H9 (cell line): ENCODE data around the gene DTD1. TPM values are rescaled to one million over a fixed set of nuclear protein-coding genes. Genes with fewer than 3 reads are reported as not detected.

Experiments used
- DNase-seq: peaks from one replicate; pipeline ENCODE4 v3.0.0-alpha.2; 2017
- H2AFZ ChIP-seq: one replicate; pipeline ENCODE4 v1.6.1; 2013; ENCODE audit warnings: mild to moderate bottlenecking, low read length, control low read depth, moderate library complexity
- H2AK5ac ChIP-seq: 2 replicates; pipeline ENCODE4 v1.6.1; 2013; ENCODE audit warnings: low read length, control low read depth, mixed read lengths; ENCODE audit not compliant: insufficient read length
- H2BK120ac ChIP-seq: one replicate; pipeline ENCODE4 v1.6.1; 2013; ENCODE audit warnings: low read depth, mild to moderate bottlenecking, low read length, control low read depth, inconsistent platforms; ENCODE audit not compliant: poor library complexity, severe bottlenecking
- H2BK12ac ChIP-seq: 2 replicates; pipeline ENCODE4 v1.6.1; 2013; ENCODE audit warnings: low read length, control low read depth, mixed read lengths, low read depth; ENCODE audit not compliant: insufficient read length
- H2BK15ac ChIP-seq: 2 replicates; pipeline ENCODE4 v1.6.1; 2013; ENCODE audit warnings: low read depth, low read length, control low read depth
- H2BK20ac ChIP-seq: one replicate; pipeline ENCODE4 v1.6.1; 2013; ENCODE audit warnings: low read depth, mild to moderate bottlenecking, low read length, control low read depth, inconsistent platforms; ENCODE audit not compliant: poor library complexity, severe bottlenecking
- H2BK5ac ChIP-seq: 2 replicates; pipeline ENCODE4 v1.6.1; 2013; ENCODE audit warnings: low read length, control low read depth, mixed read lengths; ENCODE audit not compliant: insufficient read length
- H3K14ac ChIP-seq: 2 replicates; pipeline ENCODE4 v1.6.1; 2013; ENCODE audit warnings: low read length, control low read depth; ENCODE audit not compliant: insufficient read depth
- H3K18ac ChIP-seq: 2 replicates; pipeline ENCODE4 v1.6.1; 2013; ENCODE audit warnings: low read depth, mild to moderate bottlenecking, mixed read lengths, low read length, control low read depth; ENCODE audit not compliant: insufficient read length
- H3K23ac ChIP-seq: 2 replicates; pipeline ENCODE4 v1.6.1; 2013; ENCODE audit warnings: low read length, control low read depth, mixed read lengths, low read depth; ENCODE audit not compliant: insufficient read length
- H3K23me2 ChIP-seq: 2 replicates; pipeline ENCODE4 v1.6.1; 2013; ENCODE audit warnings: low read depth, mild to moderate bottlenecking, mixed read lengths, low read length, control low read depth; ENCODE audit not compliant: insufficient read length, poor library complexity, severe bottlenecking
- H3K27ac ChIP-seq: 2 replicates; pipeline ENCODE4 v1.5.1; 2013; ENCODE audit warnings: low read length, control low read depth, mixed read lengths, low read depth; ENCODE audit not compliant: insufficient read length
- H3K27me3 ChIP-seq: 2 replicates; pipeline ENCODE4 v1.6.1; 2013; ENCODE audit warnings: low read length, control low read depth, inconsistent platforms; ENCODE audit not compliant: insufficient read depth
- H3K4ac ChIP-seq: 2 replicates; pipeline ENCODE4 v1.6.1; 2013; ENCODE audit warnings: low read depth, mild to moderate bottlenecking, control low read depth, inconsistent platforms, low read length, moderate library complexity
- H3K4me1 ChIP-seq: 2 replicates; pipeline ENCODE4 v1.6.1; 2013; ENCODE audit warnings: low read length, control low read depth, inconsistent platforms; ENCODE audit not compliant: insufficient read depth
- H3K4me2 ChIP-seq: 2 replicates; pipeline ENCODE4 v1.6.1; 2013; ENCODE audit warnings: low read length, control low read depth, mixed read lengths; ENCODE audit not compliant: insufficient read length, insufficient read depth
- H3K56ac ChIP-seq: 2 replicates; pipeline ENCODE4 v1.6.1; 2013; ENCODE audit warnings: low read depth, mild to moderate bottlenecking, mixed read lengths, low read length, control low read depth; ENCODE audit not compliant: insufficient read length
- H3K79me1 ChIP-seq: 2 replicates; pipeline ENCODE4 v1.6.1; 2013; ENCODE audit warnings: low read depth, mild to moderate bottlenecking, moderate library complexity, low read length, control low read depth, inconsistent platforms; ENCODE audit not compliant: insufficient read depth, poor library complexity, severe bottlenecking
- H3K79me2 ChIP-seq: 2 replicates; pipeline ENCODE4 v1.6.1; 2013; ENCODE audit warnings: low read length, control low read depth, inconsistent platforms; ENCODE audit not compliant: insufficient read depth
- H3K9ac ChIP-seq: 2 replicates; pipeline ENCODE4 v1.6.1; 2013; ENCODE audit warnings: low read length, control low read depth, mixed read lengths; ENCODE audit not compliant: insufficient read length; ENCODE audit errors: extremely low read depth
- H3K9me3 ChIP-seq: one replicate; pipeline ENCODE4 v1.6.1; 2013; ENCODE audit warnings: low read depth, low read length, inconsistent platforms; ENCODE audit not compliant: control insufficient read depth
- H3T11ph ChIP-seq: one replicate; pipeline ENCODE4 v1.6.1; 2013; ENCODE audit warnings: mild to moderate bottlenecking, low read length, control low read depth, inconsistent platforms
- H4K20me1 ChIP-seq: one replicate; pipeline ENCODE4 v1.6.1; 2013; ENCODE audit not compliant: control insufficient read depth, insufficient read length, insufficient read depth
- H4K5ac ChIP-seq: 2 replicates; pipeline ENCODE4 v1.6.1; 2013; ENCODE audit warnings: low read depth, mild to moderate bottlenecking, mixed read lengths, low read length, control low read depth; ENCODE audit not compliant: insufficient read length
- H4K8ac ChIP-seq: replicated peaks from 2 replicates; pipeline ENCODE4 v1.6.1; 2013; ENCODE audit warnings: low read length, control low read depth, mixed read lengths, low read depth; ENCODE audit not compliant: insufficient read length
- H4K91ac ChIP-seq: 2 replicates; pipeline ENCODE4 v1.6.1; 2013; ENCODE audit warnings: low read depth, mild to moderate bottlenecking, moderate library complexity, mixed read lengths, low read length, control low read depth; ENCODE audit not compliant: insufficient read length
- H3K27ac Mint-ChIP-seq, 3 experiments: 2 replicates in 2 of 3; 3 replicates in 1 of 3; pipeline ENCODE4 v1.8.0; 2020 to 2021; ENCODE audit warnings: mixed read lengths in 3 of 3, mild to moderate bottlenecking in 1 of 3, moderate library complexity in 1 of 3
- H3K27me3 Mint-ChIP-seq: 2 replicates; pipeline ENCODE4 v1.8.0; 2021; ENCODE audit warnings: low read depth, mild to moderate bottlenecking, moderate library complexity, mixed read lengths
- H3K36me3 Mint-ChIP-seq, 3 experiments: 2 replicates in 2 of 3; 3 replicates in 1 of 3; pipeline ENCODE4 v1.8.0; 2020 to 2021; ENCODE audit warnings: low read depth in 3 of 3, mixed read lengths in 3 of 3; ENCODE audit not compliant: insufficient read depth in 1 of 3
- H3K4me1 Mint-ChIP-seq, 2 experiments: 2 replicates each; pipeline ENCODE4 v1.8.0; 2020; ENCODE audit warnings: mixed read lengths in 2 of 2
- H3K4me3 Mint-ChIP-seq, 2 experiments: 2 replicates in 1 of 2; 3 replicates in 1 of 2; pipeline ENCODE4 v1.8.0; 2020 to 2021; ENCODE audit warnings: mild to moderate bottlenecking in 2 of 2, mixed read lengths in 2 of 2, moderate library complexity in 1 of 2
- H3K9me3 Mint-ChIP-seq, 2 experiments: 2 replicates in 1 of 2; 3 replicates in 1 of 2; pipeline ENCODE4 v1.8.0; 2020; ENCODE audit warnings: mild to moderate bottlenecking in 2 of 2, mixed read lengths in 2 of 2, moderate library complexity in 1 of 2
- CTCF ChIP-seq: fragments of 200-600 bp; sonication (generic); conservative IDR thresholded peaks from 3 replicates; pipeline ENCODE4 v1.8.0; 2021; ENCODE audit warnings: antibody characterized with exemption, mild to moderate bottlenecking
- WGBS: extraction: QIAGEN DNeasy Blood & Tissue Kit; methylation state at CpG from one replicate; pipeline ENCODE4 v1.1.7; 2013; ENCODE audit warnings: missing lambda C conversion rate, low lambda C conversion rate, mixed read lengths; ENCODE audit not compliant: insufficient read length; ENCODE audit errors: extremely low coverage; 5-methylcytosine and 5-hydroxymethylcytosine counted together
- total RNA-seq: library from RNA; stranded (reverse); gene quantifications from 2 replicates; pipeline ENCODE4 v1.2.1, GENCODE V29; 2021

Gene DTD1
- total RNA-seq, 1 experiment from 2014 or later: 62.0 TPM

GRCh38 chr20:18580012-18580411, 7.8 kb upstream of the DTD1 start:
- H3K9me3 Mint-ChIP-seq: no peaks in the 10 kb centered on the region
- Histone ChIP-seq H3K79me1 (no peaks in the 10 kb centered on the region), H3K14ac (no peak overlapping the region), H2BK15ac (no peak overlapping the region), H3T11ph (no peak overlapping the region), H2AFZ (no peak overlapping the region), H3K9ac (no peak overlapping the region), H3K27ac (no peak overlapping the region), H2BK120ac (peak overlapping the region; percentile 38), H3K4me1 (no peaks in the 10 kb centered on the region), H2BK12ac (no peak overlapping the region), H3K23ac (no peak overlapping the region), H3K23me2 (no peaks in the 10 kb centered on the region), H2BK5ac (no peak overlapping the region), H3K4me2 (no peak overlapping the region), H4K91ac (no peak overlapping the region), H4K5ac (no peak overlapping the region), H4K8ac (no peak overlapping the region), H4K20me1 (no peaks in the 10 kb centered on the region), H2BK20ac (no peak overlapping the region), H3K79me2 (no peaks in the 10 kb centered on the region), H3K56ac (no peak overlapping the region), H2AK5ac (no peak overlapping the region), H3K9me3 (no peaks in the 10 kb centered on the region), H3K27me3 (no peaks in the 10 kb centered on the region), H3K18ac (no peak overlapping the region), H3K4ac (no peak overlapping the region)
- H3K4me1 Mint-ChIP-seq: peaks cover 0 to 5% of the 10 kb centered on the region in 2 experiments; a peak in 3 of 4 replicates
- no peaks in the 10 kb centered on the region; the same call in 1 of the 2 replicates for H3K27me3 Mint-ChIP-seq
- no peak for TF ChIP-seq CTCF
- H3K36me3 Mint-ChIP-seq: no peaks in the 10 kb centered on the region
- DNase-seq: no peak
- no CpG with 5 or more reads among the region's 4 CpGs for WGBS
- H3K27ac Mint-ChIP-seq: no peak overlapping the region
- H3K4me3 Mint-ChIP-seq: no peak overlapping the region
